ENCODE measurements around the gene DCDC2B. TPM values are rescaled to one million over a fixed set of nuclear protein-coding genes. Genes with fewer than 3 reads are reported as not detected.

The DCDC2B gene
- total and polyA plus RNA-seq, 2 experiments from 2014 or later, result 0.21 TPM; not detected in 1

- Histone ChIP-seq H4K20me1 (replicated peaks; ENCODE audit: insufficient read depth) (peaks cover 8% of the 10 kb centered on the region; the same call in 1 of the 2 replicates), H3K27ac (ENCODE audit: low read depth) (peak overlapping the region; percentile 68; the same call in 1 of the 2 replicates), H3K4me2 (peak overlapping the region; percentile 99), H3K9me2 (ENCODE audit: insufficient read depth) (no peaks in the 10 kb centered on the region), H3F3A (replicated peaks; ENCODE audit: low read depth) (peaks cover 15% of the 10 kb centered on the region), H3K4me3 (peak overlapping the region; percentile 93), H3K27me3 (ENCODE audit: insufficient read depth) (no peaks in the 10 kb centered on the region), H3K4me1 (ENCODE audit: insufficient read depth) (peaks cover 10% of the 10 kb centered on the region), H3K36me3 (ENCODE audit: insufficient read depth) (peaks cover 26% of the 10 kb centered on the region), H2AFZ (peak overlapping the region; percentile 19; the same call in 1 of the 2 replicates), H3K79me2 (replicated peaks; ENCODE audit: insufficient read depth) (peaks cover 30% of the 10 kb centered on the region)
- ATAC-seq, result no peak
- TF ChIP-seq ZNF114 (CRISPR knock-in tag; IDR thresholded peaks at IDR 0.05) (no peak), ZNF462 (CRISPR knock-in tag; IDR thresholded peaks at IDR 0.05) (no peak), NANOG (IDR thresholded peaks at IDR 0.05; ENCODE audit: borderline replicate concordance) (no peak), STAT1 (IDR thresholded peaks at IDR 0.05; ENCODE audit: unreplicated experiment) (no peak), ZNF331 (CRISPR knock-in tag; IDR thresholded peaks at IDR 0.05; ENCODE audit: low read depth) (no peak), POLR2AphosphoS5 (IDR thresholded peaks at IDR 0.05; ENCODE audit: low read depth) (no peak), CTCF (conservative IDR thresholded peaks at IDR 0.05; ENCODE audit: low read depth in 2 of 2) (no peak), JUNB (IDR thresholded peaks at IDR 0.05; ENCODE audit: unreplicated experiment) (no peak), EZH2phosphoT487 (IDR thresholded peaks at IDR 0.05; ENCODE audit: unreplicated experiment) (no peak), ETS1 (IDR thresholded peaks at IDR 0.05) (no peak), EZH2 (IDR thresholded peaks at IDR 0.05; ENCODE audit: low read depth, unreplicated experiment) (no peak), CREB1 (CRISPR knock-in tag; IDR thresholded peaks at IDR 0.05; ENCODE audit: low read depth) (no peak)
- TF ChIP-seq, protein P1, sequence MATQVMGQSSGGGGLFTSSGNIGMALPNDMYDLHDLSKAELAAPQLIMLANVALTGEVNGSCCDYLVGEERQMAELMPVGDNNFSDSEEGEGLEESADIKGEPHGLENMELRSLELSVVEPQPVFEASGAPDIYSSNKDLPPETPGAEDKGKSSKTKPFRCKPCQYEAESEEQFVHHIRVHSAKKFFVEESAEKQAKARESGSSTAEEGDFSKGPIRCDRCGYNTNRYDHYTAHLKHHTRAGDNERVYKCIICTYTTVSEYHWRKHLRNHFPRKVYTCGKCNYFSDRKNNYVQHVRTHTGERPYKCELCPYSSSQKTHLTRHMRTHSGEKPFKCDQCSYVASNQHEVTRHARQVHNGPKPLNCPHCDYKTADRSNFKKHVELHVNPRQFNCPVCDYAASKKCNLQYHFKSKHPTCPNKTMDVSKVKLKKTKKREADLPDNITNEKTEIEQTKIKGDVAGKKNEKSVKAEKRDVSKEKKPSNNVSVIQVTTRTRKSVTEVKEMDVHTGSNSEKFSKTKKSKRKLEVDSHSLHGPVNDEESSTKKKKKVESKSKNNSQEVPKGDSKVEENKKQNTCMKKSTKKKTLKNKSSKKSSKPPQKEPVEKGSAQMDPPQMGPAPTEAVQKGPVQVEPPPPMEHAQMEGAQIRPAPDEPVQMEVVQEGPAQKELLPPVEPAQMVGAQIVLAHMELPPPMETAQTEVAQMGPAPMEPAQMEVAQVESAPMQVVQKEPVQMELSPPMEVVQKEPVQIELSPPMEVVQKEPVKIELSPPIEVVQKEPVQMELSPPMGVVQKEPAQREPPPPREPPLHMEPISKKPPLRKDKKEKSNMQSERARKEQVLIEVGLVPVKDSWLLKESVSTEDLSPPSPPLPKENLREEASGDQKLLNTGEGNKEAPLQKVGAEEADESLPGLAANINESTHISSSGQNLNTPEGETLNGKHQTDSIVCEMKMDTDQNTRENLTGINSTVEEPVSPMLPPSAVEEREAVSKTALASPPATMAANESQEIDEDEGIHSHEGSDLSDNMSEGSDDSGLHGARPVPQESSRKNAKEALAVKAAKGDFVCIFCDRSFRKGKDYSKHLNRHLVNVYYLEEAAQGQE (IDR thresholded peaks at IDR 0.05; ENCODE audit: unreplicated experiment), result no peak
- Mint-ChIP-seq H3K27ac (peak overlapping the region; percentile 98), H3K4me1 (peaks cover 17% of the 10 kb centered on the region), H3K36me3 (ENCODE audit: low read depth) (peaks cover 40% of the 10 kb centered on the region), H3K27me3 (ENCODE audit: insufficient read depth, low read depth, poor library complexity) (peaks cover 7% of the 10 kb centered on the region), H3K9me3 (no peaks in the 10 kb centered on the region), H3K4me3 (peak overlapping the region; percentile 99)
- no peak for DNase-seq (ENCODE audit: low spot score)
Observed at GRCh38 chr1:32221581-32221979, 12.7 kb downstream of the DCDC2B start.

Data from GM23338 (cell line).